KOPT-K1 (cell line): ENCODE measurements around the gene CDK6.
"Not testable (repeated sequence)": the region's sequence is repeated elsewhere in the genome, so short reads cannot be mapped to it uniquely, and the experiment has no call there.

Experiments
- H3K27ac ChIP-seq: fragments of 200-600 bp; sonication (generic); 2 replicates; pipeline ENCODE4 v1.5.1; 2016; ENCODE audit warnings: antibody characterized with exemption, mild to moderate bottlenecking, low read depth, low read length; ENCODE audit not compliant: poor library complexity, severe bottlenecking
- H3K36me3 ChIP-seq: fragments of 200-600 bp; sonication (generic); 2 replicates; pipeline ENCODE4 v1.5.1; 2017; ENCODE audit warnings: antibody characterized with exemption, mild to moderate bottlenecking, low read length, moderate library complexity; ENCODE audit not compliant: insufficient read depth
- H3K9me3 ChIP-seq: fragments of 200-600 bp; sonication (generic); 2 replicates; pipeline ENCODE4 v1.5.1; 2017; ENCODE audit warnings: antibody characterized with exemption, low read length, mild to moderate bottlenecking; ENCODE audit not compliant: insufficient read depth, poor library complexity, severe bottlenecking

Gene CDK6

GRCh38 chr7:92836489-92836999 is at the start of gene CDK6:
Gene CDK6, minus strand, starts transcription at chr7:92836573. Its CDS starts 3,250 bp downstream, at chr7:92833323.
- Histone ChIP-seq H3K9me3 (no peaks in the 10 kb centered on the region), H3K36me3 (peaks cover 20% of the 10 kb centered on the region), H3K27ac (peak within 1 kb of the TSS; percentile 98)

GRCh38 chr7:92886039-92886438 is 49.7 kb upstream of the CDK6 start:
- not testable (repeated sequence) for H3K27ac ChIP-seq
- Histone ChIP-seq H3K9me3 (peaks cover 82% of the 10 kb centered on the region), H3K36me3 (peaks cover 25% of the 10 kb centered on the region; the same call in 1 of the 2 replicates)

DNA sequence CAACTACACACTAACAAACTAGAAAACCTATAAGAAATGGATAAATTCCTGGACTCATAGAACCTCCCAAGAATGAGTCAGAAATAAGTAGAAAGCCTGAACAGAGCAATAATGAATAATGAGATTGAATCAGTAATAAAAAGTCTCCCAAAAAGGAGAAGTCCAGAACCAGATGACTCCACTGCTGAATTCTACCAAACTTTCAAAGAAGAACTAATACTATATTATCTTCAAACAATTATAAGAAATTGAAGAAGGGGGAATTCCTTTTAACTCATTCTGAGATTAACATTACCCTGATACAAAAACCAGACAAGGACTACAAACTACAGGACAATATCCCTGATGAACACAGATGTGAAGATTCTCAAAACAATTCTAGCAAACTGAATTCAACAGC is 47.8 kb upstream of the CDK6 start:
- Histone ChIP-seq H3K36me3 (peaks cover 29% of the 10 kb centered on the region; the same call in 1 of the 2 replicates), H3K9me3 (peaks cover 88% of the 10 kb centered on the region), H3K27ac (no peak overlapping the region)

GRCh38 chr7:92882760-92883159 is 46.4 kb upstream of the CDK6 start:
- Histone ChIP-seq H3K36me3 (peaks cover 15% of the 10 kb centered on the region; the same call in 1 of the 2 replicates), H3K27ac (no peak overlapping the region), H3K9me3 (peaks cover 74% of the 10 kb centered on the region)

- H3K9me3 ChIP-seq: peaks cover 57% of the 10 kb centered on the region
- H3K36me3 ChIP-seq: peaks cover 12% of the 10 kb centered on the region; the same call in 1 of the 2 replicates
- H3K27ac ChIP-seq: no peak overlapping the region
Measured at GRCh38 chr7:92881091-92881485, 44.7 kb upstream of the CDK6 start.

DNA sequence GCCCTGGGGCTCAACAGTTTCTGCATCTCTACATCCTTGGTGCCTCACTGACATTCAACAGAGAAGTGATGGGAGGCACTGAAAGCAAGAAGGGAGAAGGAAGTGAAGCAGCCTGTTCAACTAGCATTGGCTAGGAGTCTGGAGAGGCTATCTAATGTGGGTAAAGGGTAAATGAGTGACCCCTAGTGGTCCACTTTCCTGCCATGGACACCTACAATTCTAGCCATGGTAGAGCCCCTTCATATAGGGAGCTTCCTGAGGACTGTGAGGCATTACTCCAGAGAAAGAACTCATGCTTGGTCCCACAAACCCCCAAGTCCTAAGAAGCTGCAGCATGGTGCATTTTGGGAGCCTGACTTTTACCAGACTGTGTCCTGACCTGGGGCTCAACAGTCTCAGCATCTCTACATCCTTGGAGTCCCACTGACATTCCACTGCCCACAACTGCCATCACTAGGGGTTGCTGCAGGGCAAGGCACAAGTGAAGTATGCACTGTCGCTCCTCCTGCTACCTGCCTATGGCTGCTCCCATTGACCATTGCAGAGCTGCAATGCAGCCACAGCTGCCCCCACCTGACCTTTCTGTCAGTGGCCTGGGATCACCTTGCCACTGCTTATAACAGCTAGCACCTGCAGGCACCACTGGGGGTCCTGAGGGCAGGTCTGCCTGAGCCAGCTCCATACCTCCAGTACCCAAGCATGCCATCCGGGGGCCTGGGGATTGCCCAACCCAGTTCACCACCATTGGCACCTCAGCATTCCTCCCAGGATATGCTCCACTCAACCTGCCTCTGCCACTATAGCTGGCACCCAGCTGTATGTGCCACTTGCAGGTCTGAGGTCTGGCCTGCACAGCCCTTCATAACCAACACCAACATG is 44.1 kb upstream of the CDK6 start:
- Histone ChIP-seq H3K9me3 (peaks cover 51% of the 10 kb centered on the region), H3K36me3 (peaks cover 19% of the 10 kb centered on the region), H3K27ac (no peak overlapping the region)

- H3K9me3 ChIP-seq: peaks cover 26% of the 10 kb centered on the region
- H3K36me3 ChIP-seq: peaks cover 30% of the 10 kb centered on the region
- H3K27ac ChIP-seq: no peak overlapping the region
Measured at GRCh38 chr7:92877367-92877766, 41.0 kb upstream of the CDK6 start.

GRCh38 chr7:92876836-92877235 is 40.5 kb upstream of the CDK6 start:
- H3K27ac ChIP-seq: no peak overlapping the region
- peaks cover 20% of the 10 kb centered on the region for H3K9me3 ChIP-seq
- H3K36me3 ChIP-seq: peaks cover 30% of the 10 kb centered on the region

- Histone ChIP-seq H3K9me3 (peaks cover 9% of the 10 kb centered on the region), H3K36me3 (peaks cover 30% of the 10 kb centered on the region), H3K27ac (no peak overlapping the region)
Measured at GRCh38 chr7:92875719-92876118, 39.3 kb upstream of the CDK6 start.

GRCh38 chr7:92875173-92875572 is 38.8 kb upstream of the CDK6 start:
- H3K27ac ChIP-seq: no peak overlapping the region
- peaks cover 4% of the 10 kb centered on the region for H3K9me3 ChIP-seq
- H3K36me3 ChIP-seq: peaks cover 25% of the 10 kb centered on the region

- peaks cover 25% of the 10 kb centered on the region for H3K36me3 ChIP-seq
- H3K9me3 ChIP-seq: no peaks in the 10 kb centered on the region
- H3K27ac ChIP-seq: no peak overlapping the region
Measured at GRCh38 chr7:92874567-92874966, 38.2 kb upstream of the CDK6 start.

- peaks cover 8% of the 10 kb centered on the region for H3K9me3 ChIP-seq
- no peak overlapping the region for H3K27ac ChIP-seq
- H3K36me3 ChIP-seq: peaks cover 33% of the 10 kb centered on the region
Measured at GRCh38 chr7:92873776-92874175, 37.4 kb upstream of the CDK6 start.

DNA sequence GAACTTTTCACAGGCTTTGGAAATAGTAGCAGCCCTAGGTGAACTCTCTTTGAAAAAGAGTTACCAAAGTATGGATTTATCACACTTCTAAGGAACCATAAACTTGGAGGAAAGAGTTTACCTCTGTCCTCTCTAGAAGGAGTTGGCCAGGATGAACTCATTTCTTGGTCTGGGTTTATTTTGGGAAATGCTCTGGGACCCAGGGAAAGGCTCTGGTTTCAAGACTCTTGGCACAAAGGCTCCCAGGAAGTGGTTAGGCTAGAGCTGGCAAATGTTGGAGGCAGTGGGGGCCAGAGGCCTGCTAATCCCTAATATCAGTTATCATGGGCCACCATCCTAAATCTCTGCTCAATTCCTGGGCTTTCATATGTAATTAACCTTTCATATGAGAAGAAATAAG is 36.3 kb upstream of the CDK6 start:
- H3K27ac ChIP-seq: no peak overlapping the region
- peaks cover 17% of the 10 kb centered on the region for H3K9me3 ChIP-seq
- peaks cover 43% of the 10 kb centered on the region for H3K36me3 ChIP-seq

GRCh38 chr7:92868683-92869293 is 32.4 kb upstream of the CDK6 start:
- Histone ChIP-seq H3K9me3 (peaks cover 17% of the 10 kb centered on the region), H3K27ac (no peak overlapping the region), H3K36me3 (peaks cover 56% of the 10 kb centered on the region)

GRCh38 chr7:92864169-92864568 is 27.8 kb upstream of the CDK6 start:
- Histone ChIP-seq H3K9me3 (peaks cover 14% of the 10 kb centered on the region), H3K36me3 (peaks cover 79% of the 10 kb centered on the region)
- H3K27ac ChIP-seq: not testable (repeated sequence)
